ENCODE results near the gene PXMP2.

The PXMP2 gene

GRCh38 chr12:132647858-132648257 is 39.5 kb upstream of the PXMP2 start:
- no peak overlapping the region for H3K14ac ChIP-seq (ENCODE audit: low read length)
- WGBS (ENCODE audit: extremely low coverage, insufficient coverage, insufficient read length): no CpG with 5 or more reads among the region's 10 CpGs
- H4K12ac ChIP-seq (ENCODE audit: low read depth, low read length): no peak overlapping the region
- no peak overlapping the region for H3K4me2 ChIP-seq (ENCODE audit: low read length)
- no peak overlapping the region for H3K18ac ChIP-seq (ENCODE audit: low read length)
- H4K91ac ChIP-seq (ENCODE audit: low read depth, low read length): no peak overlapping the region
- H2AFZ ChIP-seq (ENCODE audit: insufficient read depth, low read length, poor library complexity): no peak overlapping the region
- H3K36me3 ChIP-seq (ENCODE audit: control insufficient read depth in 1 of 2, insufficient read depth in 2 of 2, low read length in 2 of 2): peaks cover 58 to 62% of the 10 kb centered on the region in 2 experiments
- no peaks in the 10 kb centered on the region for H3K9me3 ChIP-seq (ENCODE audit: insufficient read depth, low read depth, low read length)
- H3K79me2 ChIP-seq (ENCODE audit: control insufficient read depth, insufficient read depth, low read length, poor library complexity): no peaks in the 10 kb centered on the region
- no peak overlapping the region for H2AK5ac ChIP-seq (ENCODE audit: low read length)
- H3K4me3 ChIP-seq (ENCODE audit: low read depth, low read length): no peak overlapping the region
- H2BK5ac ChIP-seq (ENCODE audit: low read depth, low read length, poor library complexity): no peak overlapping the region
- no peak overlapping the region for H3K27ac ChIP-seq (ENCODE audit: low read depth, low read length)
- H3K4ac ChIP-seq (ENCODE audit: low read depth, low read length): no peak overlapping the region
- H3K27me3 ChIP-seq (ENCODE audit: insufficient read depth, low read length): no peaks in the 10 kb centered on the region
- H2BK12ac ChIP-seq (ENCODE audit: low read length): no peak overlapping the region
- no peak overlapping the region for H3K9ac ChIP-seq (ENCODE audit: low read length)
- H3K23ac ChIP-seq (ENCODE audit: low read length): no peak overlapping the region
- H3K79me1 ChIP-seq (ENCODE audit: low read length): no peaks in the 10 kb centered on the region
- H3K4me1 ChIP-seq (ENCODE audit: control insufficient read depth in 1 of 2, insufficient read depth in 2 of 2, low read length in 2 of 2): no peaks in the 10 kb centered on the region
- no peak for DNase-seq
- H2BK120ac ChIP-seq (ENCODE audit: insufficient read depth, low read length, poor library complexity): no peak overlapping the region
- no peak overlapping the region for H4K8ac ChIP-seq (ENCODE audit: low read depth, low read length)

- Histone ChIP-seq H3K4me2 (ENCODE audit: low read length) (no peak overlapping the region), H3K36me3 (ENCODE audit: control insufficient read depth in 1 of 2, insufficient read depth in 2 of 2, low read length in 2 of 2) (peaks cover 53 to 56% of the 10 kb centered on the region in 2 experiments), H3K79me2 (ENCODE audit: control insufficient read depth, insufficient read depth, low read length, poor library complexity) (no peaks in the 10 kb centered on the region), H3K27me3 (ENCODE audit: insufficient read depth, low read length) (no peaks in the 10 kb centered on the region), H3K18ac (ENCODE audit: low read length) (no peak overlapping the region), H3K4me3 (ENCODE audit: low read depth, low read length) (peak overlapping the region; percentile 4), H3K79me1 (ENCODE audit: low read length) (no peaks in the 10 kb centered on the region), H3K4me1 (ENCODE audit: control insufficient read depth in 1 of 2, insufficient read depth in 2 of 2, low read length in 2 of 2) (no peaks in the 10 kb centered on the region), H4K12ac (ENCODE audit: low read depth, low read length) (no peak overlapping the region), H2AFZ (ENCODE audit: insufficient read depth, low read length, poor library complexity) (no peak overlapping the region), H3K4ac (ENCODE audit: low read depth, low read length) (no peak overlapping the region), H2AK5ac (ENCODE audit: low read length) (no peak overlapping the region), H3K27ac (ENCODE audit: low read depth, low read length) (no peak overlapping the region), H2BK5ac (ENCODE audit: low read depth, low read length, poor library complexity) (no peak overlapping the region), H3K9ac (ENCODE audit: low read length) (no peak overlapping the region), H2BK120ac (ENCODE audit: insufficient read depth, low read length, poor library complexity) (no peak overlapping the region), H3K14ac (ENCODE audit: low read length) (no peak overlapping the region), H2BK12ac (ENCODE audit: low read length) (no peak overlapping the region), H4K8ac (ENCODE audit: low read depth, low read length) (no peak overlapping the region), H3K9me3 (ENCODE audit: insufficient read depth, low read depth, low read length) (no peaks in the 10 kb centered on the region), H4K91ac (ENCODE audit: low read depth, low read length) (no peak overlapping the region), H3K23ac (ENCODE audit: low read length) (no peak overlapping the region)
- WGBS (ENCODE audit: extremely low coverage, insufficient coverage, insufficient read length): no CpG with 5 or more reads among the region's 24 CpGs
- no peak for DNase-seq
Observed at GRCh38 chr12:132648616-132649225, 38.7 kb upstream of the PXMP2 start.

- Histone ChIP-seq H3K4me1 (ENCODE audit: control insufficient read depth in 1 of 2, insufficient read depth in 2 of 2, low read length in 2 of 2) (no peaks in the 10 kb centered on the region), H3K36me3 (ENCODE audit: control insufficient read depth in 1 of 2, insufficient read depth in 2 of 2, low read length in 2 of 2) (peaks cover 46 to 52% of the 10 kb centered on the region in 2 experiments), H4K91ac (ENCODE audit: low read depth, low read length) (no peak overlapping the region), H2BK5ac (ENCODE audit: low read depth, low read length, poor library complexity) (no peak overlapping the region), H2BK120ac (ENCODE audit: insufficient read depth, low read length, poor library complexity) (no peak overlapping the region), H3K4me2 (ENCODE audit: low read length) (no peak overlapping the region), H3K23ac (ENCODE audit: low read length) (no peak overlapping the region), H3K9me3 (ENCODE audit: insufficient read depth, low read depth, low read length) (no peaks in the 10 kb centered on the region), H3K4me3 (ENCODE audit: low read depth, low read length) (no peak overlapping the region), H3K14ac (ENCODE audit: low read length) (no peak overlapping the region), H3K27ac (ENCODE audit: low read depth, low read length) (no peak overlapping the region), H2AK5ac (ENCODE audit: low read length) (no peak overlapping the region), H4K8ac (ENCODE audit: low read depth, low read length) (no peak overlapping the region), H2BK12ac (ENCODE audit: low read length) (no peak overlapping the region), H3K27me3 (ENCODE audit: insufficient read depth, low read length) (no peaks in the 10 kb centered on the region), H4K12ac (ENCODE audit: low read depth, low read length) (no peak overlapping the region), H3K79me2 (ENCODE audit: control insufficient read depth, insufficient read depth, low read length, poor library complexity) (no peaks in the 10 kb centered on the region), H2AFZ (ENCODE audit: insufficient read depth, low read length, poor library complexity) (no peak overlapping the region), H3K9ac (ENCODE audit: low read length) (no peak overlapping the region), H3K18ac (ENCODE audit: low read length) (no peak overlapping the region), H3K4ac (ENCODE audit: low read depth, low read length) (no peak overlapping the region), H3K79me1 (ENCODE audit: low read length) (no peaks in the 10 kb centered on the region)
- WGBS (ENCODE audit: extremely low coverage, insufficient coverage, insufficient read length): no CpG with 5 or more reads among the region's 27 CpGs
- no peak for DNase-seq
Observed at GRCh38 chr12:132649226-132649945, 38.0 kb upstream of the PXMP2 start.

- no peaks in the 10 kb centered on the region for H3K4me1 ChIP-seq (ENCODE audit: control insufficient read depth in 1 of 2, insufficient read depth in 2 of 2, low read length in 2 of 2)
- H3K9ac ChIP-seq (ENCODE audit: low read length): no peak overlapping the region
- DNase-seq: no peak
- H4K91ac ChIP-seq (ENCODE audit: low read depth, low read length): no peak overlapping the region
- no CpG with 5 or more reads among the region's 9 CpGs for WGBS (ENCODE audit: extremely low coverage, insufficient coverage, insufficient read length)
- H3K4me3 ChIP-seq (ENCODE audit: low read depth, low read length): no peak overlapping the region
- no peaks in the 10 kb centered on the region for H3K79me1 ChIP-seq (ENCODE audit: low read length)
- H2BK120ac ChIP-seq (ENCODE audit: insufficient read depth, low read length, poor library complexity): no peak overlapping the region
- H3K18ac ChIP-seq (ENCODE audit: low read length): no peak overlapping the region
- no peak overlapping the region for H2AK5ac ChIP-seq (ENCODE audit: low read length)
- H3K36me3 ChIP-seq (ENCODE audit: control insufficient read depth in 1 of 2, insufficient read depth in 2 of 2, low read length in 2 of 2): peaks cover 47 to 52% of the 10 kb centered on the region in 2 experiments
- H4K8ac ChIP-seq (ENCODE audit: low read depth, low read length): no peak overlapping the region
- H3K14ac ChIP-seq (ENCODE audit: low read length): no peak overlapping the region
- no peaks in the 10 kb centered on the region for H3K79me2 ChIP-seq (ENCODE audit: control insufficient read depth, insufficient read depth, low read length, poor library complexity)
- no peak overlapping the region for H3K4me2 ChIP-seq (ENCODE audit: low read length)
- no peak overlapping the region for H3K27ac ChIP-seq (ENCODE audit: low read depth, low read length)
- H3K23ac ChIP-seq (ENCODE audit: low read length): no peak overlapping the region
- H2AFZ ChIP-seq (ENCODE audit: insufficient read depth, low read length, poor library complexity): no peak overlapping the region
- no peak overlapping the region for H4K12ac ChIP-seq (ENCODE audit: low read depth, low read length)
- H3K4ac ChIP-seq (ENCODE audit: low read depth, low read length): no peak overlapping the region
- no peak overlapping the region for H2BK5ac ChIP-seq (ENCODE audit: low read depth, low read length, poor library complexity)
- no peak overlapping the region for H2BK12ac ChIP-seq (ENCODE audit: low read length)
- no peaks in the 10 kb centered on the region for H3K27me3 ChIP-seq (ENCODE audit: insufficient read depth, low read length)
- H3K9me3 ChIP-seq (ENCODE audit: insufficient read depth, low read depth, low read length): no peaks in the 10 kb centered on the region
Observed at GRCh38 chr12:132651444-132652100, 35.8 kb upstream of the PXMP2 start.

All from trophoblast cell (in vitro differentiated cells and primary cell).